HCT116 (cell line): ENCODE data around the gene RABGGTB. TPM values are rescaled to one million over a fixed set of nuclear protein-coding genes. Genes with fewer than 3 reads are reported as not detected.

Source experiments
- ATAC-seq: fragments of 200-7000 bp; cut with Tn5 transposase; 2 replicates; pipeline ENCODE4 v1.9.1; 2020; ENCODE audit warnings: mild to moderate bottlenecking, moderate library complexity
- BruUV-seq: library from RNA; stranded (reverse); fragments of 400-500 nt; replicated peaks from 2 replicates; lab custom pipeline; 2021; lab: Mats Ljungman, UMichigan
- CTCF ChIA-PET: fragments of 300-600 bp; sonication (Branson Sonifier 250); formaldehyde crosslinking; loops from one replicate; lab custom pipeline; 2021; ENCODE audit warnings: antibody characterized with exemption; lab: Charles Lee
- POLR2A ChIA-PET: fragments of 300-600, 350-600 bp; sonication (Branson Sonifier 250); formaldehyde crosslinking; loops from one replicate; lab custom pipeline; 2021; ENCODE audit warnings: antibody characterized with exemption; lab: Charles Lee
- RAD21 ChIA-PET, 2 experiments: fragments of 300-600 bp; sonication (Branson Sonifier 250); formaldehyde crosslinking; loops; one replicate each; lab custom pipeline; 2023; ENCODE audit warnings: low total read pairs in 2 of 2; ENCODE audit not compliant: uncharacterized antibody in 2 of 2, unreplicated experiment in 2 of 2, low non-redundant PET in 1 of 2; lab: Charles Lee
- DNase-seq: peaks from one replicate; pipeline ENCODE4 v3.0.0-alpha.2; 2010; ENCODE audit warnings: low read depth, low spot score
- H2AFZ ChIP-seq: fragments of 200-600 bp; shearing (Covaris generic), sonication (generic); 2 replicates; pipeline ENCODE4 v1.6.1; 2017; ENCODE audit warnings: low read depth, mixed run types, mixed read lengths, antibody characterized with exemption, low read length; ENCODE audit not compliant: poor library complexity, severe bottlenecking
- H3K27ac ChIP-seq: 2 replicates; pipeline ENCODE4 v1.5.1; 2012; ENCODE audit warnings: low read depth, low read length
- H3K27me3 ChIP-seq: fragments of 200-600 bp; sonication (generic); 2 replicates; pipeline ENCODE4 v1.6.1; 2016; ENCODE audit warnings: mixed run types, low read length, mixed read lengths; ENCODE audit not compliant: insufficient read depth
- H3K36me3 ChIP-seq, 2 experiments: fragments of 200-500 bp in 1 of 2; fragments of 200-600 bp in 1 of 2; sonication (Bioruptor generic) in 1 of 2; sonication (generic) in 1 of 2; 2 replicates each; pipeline versions ENCODE4 v1.5.1 to v1.6.1; 2014 to 2016; ENCODE audit warnings: low read length in 2 of 2, inconsistent platforms in 1 of 2, mixed read lengths in 1 of 2, mixed run types in 1 of 2; ENCODE audit not compliant: insufficient read depth in 2 of 2, control insufficient read depth in 1 of 2
- H3K4me1 ChIP-seq, 2 experiments: fragments of 200-600 bp in 1 of 2; sonication (generic) in 1 of 2; 2 replicates each; pipeline versions ENCODE4 v1.5.1 to v1.6.1; 2012 to 2017; ENCODE audit warnings: low read length in 2 of 2, inconsistent platforms in 1 of 2, mild to moderate bottlenecking in 1 of 2, mixed read lengths in 1 of 2, mixed run types in 1 of 2, moderate library complexity in 1 of 2; ENCODE audit not compliant: insufficient read depth in 2 of 2, control insufficient read depth in 1 of 2
- H3K4me2 ChIP-seq: fragments of 200-600 bp; sonication (generic); 2 replicates; pipeline ENCODE4 v1.6.1; 2017; ENCODE audit warnings: mixed run types, low read length, mixed read lengths
- H3K4me3 ChIP-seq, 2 experiments: fragments of 200-600 bp in 1 of 2; sonication (generic) in 1 of 2; replicated peaks in 1 of 2; 2 replicates each; pipeline ENCODE4 v1.5.1; 2011 to 2016; ENCODE audit warnings: low read length in 2 of 2, control low read depth in 1 of 2, low read depth in 1 of 2, mild to moderate bottlenecking in 1 of 2, mixed read lengths in 1 of 2, mixed run types in 1 of 2
- H3K79me2 ChIP-seq: fragments of 200-600 bp; sonication (generic); 2 replicates; pipeline ENCODE4 v1.6.1; 2017; ENCODE audit warnings: mild to moderate bottlenecking, mixed run types, low read length, moderate library complexity, mixed read lengths; ENCODE audit not compliant: insufficient read depth
- H3K9ac ChIP-seq: fragments of 200-600 bp; sonication (generic); 2 replicates; pipeline ENCODE4 v1.6.1; 2016; ENCODE audit warnings: low read length, mixed read lengths
- H3K9me2 ChIP-seq: fragments of 200-600 bp; sonication (generic), shearing (Covaris generic); 2 replicates; pipeline ENCODE4 v1.6.1; 2017; ENCODE audit warnings: mixed run types, mild to moderate bottlenecking, moderate library complexity; ENCODE audit not compliant: insufficient read depth
- H3K9me3 ChIP-seq, 2 experiments: fragments of 200-500 bp in 1 of 2; fragments of 200-600 bp in 1 of 2; sonication (Bioruptor generic) in 1 of 2; sonication (generic) in 1 of 2; 2 replicates each; pipeline ENCODE4 v1.6.1; 2014 to 2017; ENCODE audit warnings: low read length in 2 of 2, mixed read lengths in 2 of 2, inconsistent platforms in 1 of 2, low read depth in 1 of 2, mild to moderate bottlenecking in 1 of 2, mixed run types in 1 of 2, moderate library complexity in 1 of 2; ENCODE audit not compliant: control insufficient read depth in 1 of 2, insufficient read depth in 1 of 2
- H4K20me1 ChIP-seq: fragments of 200-600 bp; sonication (generic), shearing (Covaris generic); 2 replicates; pipeline ENCODE4 v1.6.1; 2017; ENCODE audit warnings: mixed run types, mild to moderate bottlenecking, moderate library complexity; ENCODE audit not compliant: insufficient read depth
- CEBPB ChIP-seq: IDR thresholded peaks from 2 replicates; pipeline ENCODE4 v1.6.1; 2012; ENCODE audit warnings: low read depth
- EGR1 ChIP-seq: IDR thresholded peaks from 2 replicates; pipeline ENCODE4 v1.6.1; 2012; ENCODE audit warnings: low read depth
- EZH2 ChIP-seq: fragments of 200-600 bp; sonication (generic); IDR thresholded peaks from 2 replicates; pipeline ENCODE4 v1.6.1; 2017; ENCODE audit warnings: antibody characterized with exemption, mixed run types
- EZH2phosphoT487 ChIP-seq: fragments of 200-600 bp; IDR thresholded peaks from 2 replicates; pipeline ENCODE4 v1.6.1; 2018; ENCODE audit warnings: antibody characterized with exemption, borderline replicate concordance
- POLR2AphosphoS5 ChIP-seq: IDR thresholded peaks from 2 replicates; pipeline ENCODE4 v1.6.1; 2011; ENCODE audit warnings: mild to moderate bottlenecking, low read depth, low read length, moderate library complexity
- SIN3A ChIP-seq: IDR thresholded peaks from 2 replicates; pipeline ENCODE4 v1.6.1; 2012; ENCODE audit warnings: low read depth
- SP1 ChIP-seq: IDR thresholded peaks from 2 replicates; pipeline ENCODE4 v1.6.1; 2012; ENCODE audit warnings: low read depth
- SRF ChIP-seq: IDR thresholded peaks from 2 replicates; pipeline ENCODE4 v1.6.1; 2012; ENCODE audit warnings: low read depth
- ZFX ChIP-seq: fragments of 450-650 bp; IDR thresholded peaks from 2 replicates; pipeline ENCODE4 v1.6.1; 2017
- ZNF274 ChIP-seq: fragments of 200-500 bp; sonication (Bioruptor generic); IDR thresholded peaks from 2 replicates; pipeline ENCODE4 v1.6.1; 2014; ENCODE audit warnings: mild to moderate bottlenecking, low read depth, low read length, inconsistent platforms
- intact Hi-C: fragments of 100-400 bp; cut with micrococcal nuclease; formaldehyde crosslinking; loops from 2 replicates; pipeline ENCODE4 v1.10.0; 2022
- total RNA-seq: library from RNA; stranded (reverse); gene quantifications from one replicate; pipeline ENCODE4 v1.2.1, GENCODE V29; 2021; ENCODE audit not compliant: unreplicated experiment
- TF ChIP-seq, protein P1 (sequence below), 3 experiments: fragments of 200-600 bp in 1 of 3; sonication (generic) in 1 of 3; IDR thresholded peaks in 2 of 3; conservative IDR thresholded peaks in 1 of 3; 2 replicates each; pipeline ENCODE4 v1.5.1; 2012 to 2017; ENCODE audit warnings: low read depth in 2 of 3, low read length in 2 of 3, antibody characterized with exemption in 1 of 3, borderline replicate concordance in 1 of 3, control low read depth in 1 of 3, mild to moderate bottlenecking in 1 of 3, mixed read lengths in 1 of 3, mixed run types in 1 of 3, moderate library complexity in 1 of 3; ENCODE audit not compliant: insufficient read depth in 1 of 3
- TF ChIP-seq, protein P2 (sequence below): IDR thresholded peaks from 2 replicates; pipeline ENCODE4 v1.6.1; 2012

The RABGGTB gene
- total RNA-seq, 1 experiment from 2014 or later, result 203 TPM

DNA sequence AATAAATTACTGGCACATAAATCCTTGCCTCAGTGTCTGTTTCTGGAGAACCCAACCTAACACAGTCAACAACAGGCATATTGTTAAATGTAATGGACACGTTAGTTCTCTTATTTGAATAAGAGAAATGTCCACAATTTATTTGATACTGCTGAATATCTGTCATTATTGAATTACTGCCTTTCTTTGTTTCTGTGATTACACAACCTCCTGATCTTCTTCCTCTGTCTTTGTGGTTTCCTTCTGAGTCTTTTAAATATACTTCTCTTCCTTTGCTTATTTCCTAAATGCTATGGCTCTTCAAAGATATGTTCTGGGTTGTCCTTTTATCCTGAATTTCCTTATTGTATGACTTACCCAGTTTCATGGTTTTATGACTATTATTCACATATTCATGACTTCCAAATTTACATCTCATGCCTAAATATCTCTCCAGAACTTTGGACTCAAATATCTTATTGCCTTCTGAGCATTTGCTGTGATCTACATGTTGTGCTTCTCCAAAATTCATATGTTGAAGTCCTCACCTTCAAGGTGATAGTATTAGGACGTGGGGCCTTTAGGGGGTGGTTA is 50.6 kb downstream of the RABGGTB start:
- TF ChIP-seq CEBPB, result no peak
- TF ChIP-seq EZH2phosphoT487, result no peak
- TF ChIP-seq, protein P1, sequence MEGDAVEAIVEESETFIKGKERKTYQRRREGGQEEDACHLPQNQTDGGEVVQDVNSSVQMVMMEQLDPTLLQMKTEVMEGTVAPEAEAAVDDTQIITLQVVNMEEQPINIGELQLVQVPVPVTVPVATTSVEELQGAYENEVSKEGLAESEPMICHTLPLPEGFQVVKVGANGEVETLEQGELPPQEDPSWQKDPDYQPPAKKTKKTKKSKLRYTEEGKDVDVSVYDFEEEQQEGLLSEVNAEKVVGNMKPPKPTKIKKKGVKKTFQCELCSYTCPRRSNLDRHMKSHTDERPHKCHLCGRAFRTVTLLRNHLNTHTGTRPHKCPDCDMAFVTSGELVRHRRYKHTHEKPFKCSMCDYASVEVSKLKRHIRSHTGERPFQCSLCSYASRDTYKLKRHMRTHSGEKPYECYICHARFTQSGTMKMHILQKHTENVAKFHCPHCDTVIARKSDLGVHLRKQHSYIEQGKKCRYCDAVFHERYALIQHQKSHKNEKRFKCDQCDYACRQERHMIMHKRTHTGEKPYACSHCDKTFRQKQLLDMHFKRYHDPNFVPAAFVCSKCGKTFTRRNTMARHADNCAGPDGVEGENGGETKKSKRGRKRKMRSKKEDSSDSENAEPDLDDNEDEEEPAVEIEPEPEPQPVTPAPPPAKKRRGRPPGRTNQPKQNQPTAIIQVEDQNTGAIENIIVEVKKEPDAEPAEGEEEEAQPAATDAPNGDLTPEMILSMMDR (IDR thresholded peaks at IDR 0.05 in 2 of 3, conservative IDR thresholded peaks at IDR 0.05 in 1 of 3; ENCODE audit: borderline replicate concordance in 1 of 3, insufficient read depth in 1 of 3, low read depth in 2 of 3, low read length in 2 of 3), result no peak
- no peak for TF ChIP-seq EZH2
- TF ChIP-seq SP1, result no peak
- TF ChIP-seq SRF, result no peak
- no peak for TF ChIP-seq EGR1
- no peak for TF ChIP-seq SIN3A
- no peak for TF ChIP-seq POLR2AphosphoS5
- TF ChIP-seq ZNF274, result no peak
- TF ChIP-seq, protein P2, sequence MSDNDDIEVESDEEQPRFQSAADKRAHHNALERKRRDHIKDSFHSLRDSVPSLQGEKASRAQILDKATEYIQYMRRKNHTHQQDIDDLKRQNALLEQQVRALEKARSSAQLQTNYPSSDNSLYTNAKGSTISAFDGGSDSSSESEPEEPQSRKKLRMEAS, result no peak
- no peak for TF ChIP-seq ZFX
- no peaks in the 10 kb centered on the region for H4K20me1 ChIP-seq
- H3K27me3 ChIP-seq, result no peaks in the 10 kb centered on the region
- H3K36me3 ChIP-seq, result no peaks in the 10 kb centered on the region
- no peak for DNase-seq
- H3K27ac ChIP-seq, result no peak overlapping the region
- no peaks in the 10 kb centered on the region for H3K79me2 ChIP-seq
- H3K4me2 ChIP-seq, result no peak overlapping the region
- no peaks in the 10 kb centered on the region for H3K4me1 ChIP-seq
- CTCF ChIA-PET, result no interaction called here
- no peak overlapping the region for H2AFZ ChIP-seq
- ATAC-seq, result no peak
- H3K9ac ChIP-seq, result no peak overlapping the region
- intact Hi-C loops, result no loop called here
- no peaks in the 10 kb centered on the region for H3K9me3 ChIP-seq
- H3K4me3 ChIP-seq, result no peak overlapping the region
- BruUV-seq, result no TSS peak
- POLR2A ChIA-PET, result no interaction called here
- RAD21 ChIA-PET, result no interaction called here
- no peaks in the 10 kb centered on the region for H3K9me2 ChIP-seq
